ENCODE measurements around the gene SMIM28.

The SMIM28 gene

GRCh38 chr6:138426500-138427123 lies 48.9 kb downstream of the SMIM28 start:
- Histone ChIP-seq H2AFZ (ENCODE audit: low read length) (no peak overlapping the region), H3K27me3 (ENCODE audit: insufficient read depth, low read length, poor library complexity, severe bottlenecking) (no peaks in the 10 kb centered on the region), H3K79me2 (ENCODE audit: insufficient read depth, low read length) (no peaks in the 10 kb centered on the region), H3F3A (ENCODE audit: low read depth) (no peaks in the 10 kb centered on the region), H3K9me3 (ENCODE audit: insufficient read depth, low read depth, low read length) (no peaks in the 10 kb centered on the region), H3K9me2 (replicated peaks; ENCODE audit: low read depth, low read length) (no peaks in the 10 kb centered on the region), H3K9ac (ENCODE audit: low read depth, low read length, poor library complexity, severe bottlenecking) (no peak overlapping the region), H3K4me3 (ENCODE audit: low read length, poor library complexity, severe bottlenecking) (no peak overlapping the region), H4K20me1 (ENCODE audit: insufficient read depth, low read length, poor library complexity, severe bottlenecking) (no peaks in the 10 kb centered on the region), H3K4me2 (ENCODE audit: low read depth, low read length, poor library complexity, severe bottlenecking) (no peak overlapping the region), H3K4me1 (ENCODE audit: insufficient read depth, low read length, poor library complexity, severe bottlenecking) (peaks cover 3% of the 10 kb centered on the region), H3K36me3 (ENCODE audit: insufficient read depth, low read length) (no peaks in the 10 kb centered on the region)
- TF ChIP-seq CTCF (conservative IDR thresholded peaks at IDR 0.05; ENCODE audit: low read length), result no peak
- no peak for TF ChIP-seq EZH2phosphoT487 (IDR thresholded peaks at IDR 0.05; ENCODE audit: borderline replicate concordance)

DNA sequence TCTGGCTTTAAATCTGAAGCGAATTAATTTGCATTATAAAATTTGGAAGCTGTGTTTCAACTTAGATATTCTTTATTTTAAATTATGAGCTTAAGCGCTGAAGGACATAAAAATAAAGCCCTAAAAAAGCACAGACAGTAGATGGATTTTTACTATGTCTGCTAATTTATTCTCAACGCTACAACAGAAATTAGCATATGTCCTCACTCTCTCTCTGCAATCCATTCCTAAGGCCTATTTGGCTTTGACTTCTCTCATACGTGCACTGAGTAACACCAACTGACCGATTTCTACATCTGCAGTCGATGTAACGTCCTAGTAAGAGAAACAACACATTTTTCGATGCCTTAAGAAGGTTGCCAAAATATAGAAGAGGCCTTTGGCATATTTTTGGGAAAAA lies 50.0 kb downstream of the SMIM28 start:
- Histone ChIP-seq H3K4me3 (ENCODE audit: low read length, poor library complexity, severe bottlenecking) (no peak overlapping the region), H3K79me2 (ENCODE audit: insufficient read depth, low read length) (no peaks in the 10 kb centered on the region), H3F3A (ENCODE audit: low read depth) (no peaks in the 10 kb centered on the region), H3K36me3 (ENCODE audit: insufficient read depth, low read length) (no peaks in the 10 kb centered on the region), H3K27me3 (ENCODE audit: insufficient read depth, low read length, poor library complexity, severe bottlenecking) (no peaks in the 10 kb centered on the region), H4K20me1 (ENCODE audit: insufficient read depth, low read length, poor library complexity, severe bottlenecking) (no peaks in the 10 kb centered on the region), H3K4me1 (ENCODE audit: insufficient read depth, low read length, poor library complexity, severe bottlenecking) (peaks cover 3% of the 10 kb centered on the region), H3K9me2 (replicated peaks; ENCODE audit: low read depth, low read length) (no peaks in the 10 kb centered on the region), H2AFZ (ENCODE audit: low read length) (no peak overlapping the region), H3K4me2 (ENCODE audit: low read depth, low read length, poor library complexity, severe bottlenecking) (no peak overlapping the region), H3K9ac (ENCODE audit: low read depth, low read length, poor library complexity, severe bottlenecking) (no peak overlapping the region), H3K9me3 (ENCODE audit: insufficient read depth, low read depth, low read length) (no peaks in the 10 kb centered on the region)
- TF ChIP-seq EZH2phosphoT487 (IDR thresholded peaks at IDR 0.05; ENCODE audit: borderline replicate concordance) (no peak), CTCF (conservative IDR thresholded peaks at IDR 0.05; ENCODE audit: low read length) (no peak)

DNA sequence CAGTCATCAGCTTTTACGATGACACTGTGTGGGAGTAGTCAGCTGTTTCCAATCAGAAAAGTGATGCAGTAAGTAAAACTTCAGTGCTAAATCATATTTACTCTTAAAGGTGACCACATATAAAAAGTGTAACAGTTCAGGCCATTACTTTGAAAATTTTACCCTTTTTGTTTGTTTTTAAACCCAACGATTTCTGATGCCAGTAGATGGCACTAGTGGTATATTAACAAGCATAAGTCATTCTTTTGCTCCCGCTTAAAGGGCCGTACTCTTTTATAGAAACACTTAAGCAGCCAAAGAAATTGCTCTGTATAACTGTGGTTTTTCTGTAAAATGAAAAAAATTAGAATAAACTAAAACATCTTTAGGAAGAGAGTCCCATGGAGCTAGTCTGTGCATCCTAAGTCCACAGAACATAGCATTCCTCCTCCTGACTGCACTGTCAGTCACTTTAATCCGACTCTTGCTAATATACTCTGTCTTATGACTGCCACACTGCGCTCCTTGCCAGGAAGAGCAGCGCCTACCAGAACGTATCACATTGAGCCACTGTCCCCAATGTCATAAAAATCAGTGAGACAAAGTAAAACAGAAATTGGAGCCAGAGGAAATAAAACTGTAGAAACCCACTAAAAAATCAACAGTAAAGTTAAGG lies 51.4 kb downstream of the SMIM28 start:
- H3K4me3 ChIP-seq (ENCODE audit: low read length, poor library complexity, severe bottlenecking), result no peak overlapping the region
- no peak overlapping the region for H3K4me2 ChIP-seq (ENCODE audit: low read depth, low read length, poor library complexity, severe bottlenecking)
- H3K27me3 ChIP-seq (ENCODE audit: insufficient read depth, low read length, poor library complexity, severe bottlenecking), result no peaks in the 10 kb centered on the region

More for the DNA sequence above, 51.4 kb downstream of the SMIM28 start:
- no peaks in the 10 kb centered on the region for H3F3A ChIP-seq (ENCODE audit: low read depth)
- H4K20me1 ChIP-seq (ENCODE audit: insufficient read depth, low read length, poor library complexity, severe bottlenecking), result no peaks in the 10 kb centered on the region
- H2AFZ ChIP-seq (ENCODE audit: low read length), result no peak overlapping the region
- H3K9ac ChIP-seq (ENCODE audit: low read depth, low read length, poor library complexity, severe bottlenecking), result no peak overlapping the region
- no peaks in the 10 kb centered on the region for H3K9me3 ChIP-seq (ENCODE audit: insufficient read depth, low read depth, low read length)
- H3K36me3 ChIP-seq (ENCODE audit: insufficient read depth, low read length), result no peaks in the 10 kb centered on the region
- no peaks in the 10 kb centered on the region for H3K79me2 ChIP-seq (ENCODE audit: insufficient read depth, low read length)
- no peaks in the 10 kb centered on the region for H3K4me1 ChIP-seq (ENCODE audit: insufficient read depth, low read length, poor library complexity, severe bottlenecking)
- H3K9me2 ChIP-seq (replicated peaks; ENCODE audit: low read depth, low read length), result no peaks in the 10 kb centered on the region
- TF ChIP-seq CTCF (conservative IDR thresholded peaks at IDR 0.05; ENCODE audit: low read length) (peak; percentile 82), EZH2phosphoT487 (IDR thresholded peaks at IDR 0.05; ENCODE audit: borderline replicate concordance) (no peak)

All from Loucy (cell line).